ENCODE measurements around the gene ALDH1L2. TPM values are rescaled to one million over a fixed set of nuclear protein-coding genes. Genes with fewer than 3 reads are reported as not detected.

The ALDH1L2 gene
- polyA plus RNA-seq, 2 of the 4 experiments (the other 2 are of a cell fraction) = 2.4 to 28.1 TPM

DNA sequence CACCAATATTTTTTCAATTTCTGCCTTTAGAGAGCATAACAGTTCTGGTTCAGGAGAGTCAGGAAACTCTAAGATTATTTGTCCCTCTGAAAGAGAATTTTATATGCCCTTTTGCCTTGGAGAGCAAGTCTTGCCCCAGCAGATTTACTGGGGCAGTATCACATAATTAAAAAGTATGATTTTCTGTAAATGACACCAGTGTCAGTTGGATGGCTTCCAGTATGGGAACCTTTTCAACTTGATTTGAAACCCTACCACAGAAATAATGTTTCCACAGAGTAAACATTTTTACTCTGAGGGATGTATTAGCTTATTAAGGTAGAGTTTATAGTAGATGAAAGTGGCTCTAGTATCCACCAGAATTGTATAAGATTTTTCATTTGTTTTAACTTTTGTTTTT, 82.8 kb downstream of the ALDH1L2 start:
- ATAC-seq (no peak), DNase-seq (ENCODE audit: low read depth in 1 of 2, low spot score in 1 of 2) (no peak), FAIRE-seq (no peak)
- CTCF ChIA-PET = interaction anchor here (1.5 to 1.6 kb wide), 2 partner anchors 10 to 32 kb away, joined by 3 to 4 read pairs; no protein-coding TSS in a partner anchor
- POLR2A ChIA-PET = no interaction called here
- TF ChIP-seq FOXS1 (CRISPR knock-in tag; IDR thresholded peaks at IDR 0.05) = no peak
- H3K4me2 ChIP-seq = no peak overlapping the region
- no peak overlapping the region for H3K27ac ChIP-seq
- H3K4me3 ChIP-seq = no peak overlapping the region
- H3K4me1 ChIP-seq = no peaks in the 10 kb centered on the region
- H3K9me3 ChIP-seq = no peaks in the 10 kb centered on the region

- 96% methylated on average over 7 of the region's 7 CpGs for WGBS (ENCODE audit: missing lambda C conversion rate)
- Histone ChIP-seq H3K4me2 (no peak overlapping the region), H3K27ac (no peak overlapping the region), H3K4me1 (no peaks in the 10 kb centered on the region), H3K4me3 (no peak overlapping the region), H3K9me3 (no peaks in the 10 kb centered on the region)
- ChIA-PET CTCF (no interaction called here), POLR2A (no interaction called here)
- TF ChIP-seq MYC (IDR thresholded peaks at IDR 0.05; ENCODE audit: borderline replicate concordance, low read length) = no peak
- TF ChIP-seq HOXB13 (CRISPR knock-in tag; IDR thresholded peaks at IDR 0.05; ENCODE audit: low read depth) = no peak
- TF ChIP-seq SMC3 (IDR thresholded peaks at IDR 0.05) = no peak
- TF ChIP-seq, protein P1, sequence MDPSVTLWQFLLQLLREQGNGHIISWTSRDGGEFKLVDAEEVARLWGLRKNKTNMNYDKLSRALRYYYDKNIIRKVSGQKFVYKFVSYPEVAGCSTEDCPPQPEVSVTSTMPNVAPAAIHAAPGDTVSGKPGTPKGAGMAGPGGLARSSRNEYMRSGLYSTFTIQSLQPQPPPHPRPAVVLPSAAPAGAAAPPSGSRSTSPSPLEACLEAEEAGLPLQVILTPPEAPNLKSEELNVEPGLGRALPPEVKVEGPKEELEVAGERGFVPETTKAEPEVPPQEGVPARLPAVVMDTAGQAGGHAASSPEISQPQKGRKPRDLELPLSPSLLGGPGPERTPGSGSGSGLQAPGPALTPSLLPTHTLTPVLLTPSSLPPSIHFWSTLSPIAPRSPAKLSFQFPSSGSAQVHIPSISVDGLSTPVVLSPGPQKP (IDR thresholded peaks at IDR 0.05; ENCODE audit: low read depth, low read length) = no peak
- no peak for TF ChIP-seq ZC3H11A (IDR thresholded peaks at IDR 0.05)
- TF ChIP-seq JUNB (IDR thresholded peaks at IDR 0.05) = no peak
- no peak for TF ChIP-seq NFE2L2 (conservative IDR thresholded peaks at IDR 0.05; ENCODE audit: low read length)
- no peak for TF ChIP-seq CTCF (IDR thresholded peaks at IDR 0.05)
- no peak for TF ChIP-seq ZFP36 (IDR thresholded peaks at IDR 0.05; ENCODE audit: borderline replicate concordance, partially characterized antibody)
- no peak for TF ChIP-seq NR3C1 (IDR thresholded peaks at IDR 0.05)
- no peak for TF ChIP-seq HMGXB4 (CRISPR knock-in tag; IDR thresholded peaks at IDR 0.05; ENCODE audit: borderline replicate concordance)
- no peak for TF ChIP-seq E2F6 (IDR thresholded peaks at IDR 0.05; ENCODE audit: borderline replicate concordance, low read depth)
- FAIRE-seq = no peak
- no peak for DNase-seq (ENCODE audit: low read depth in 1 of 2, low spot score in 1 of 2)
- no peak for ATAC-seq
Measured at GRCh38 chr12:104999347-104999685, 84.9 kb downstream of the ALDH1L2 start.

GRCh38 chr12:104998423-104999346, 85.6 kb downstream of the ALDH1L2 start:
- Histone ChIP-seq H3K4me1 (no peaks in the 10 kb centered on the region), H3K4me2 (no peak overlapping the region), H3K4me3 (no peak overlapping the region), H3K27ac (no peak overlapping the region), H3K9me3 (no peaks in the 10 kb centered on the region)
- 86% methylated on average over 15 of the region's 15 CpGs for WGBS (ENCODE audit: missing lambda C conversion rate)
- ATAC-seq (no peak), DNase-seq (ENCODE audit: low read depth in 1 of 2, low spot score in 1 of 2) (no peak), FAIRE-seq (no peak)
- TF ChIP-seq FOSL2 (IDR thresholded peaks at IDR 0.05) (no peak), FOSL2 (CRISPR knock-in tag; IDR thresholded peaks at IDR 0.05) (no peak), SREBF2 (IDR thresholded peaks at IDR 0.05) (no peak), NR3C1 (IDR thresholded peaks at IDR 0.05) (no peak), PHF8 (IDR thresholded peaks at IDR 0.05; ENCODE audit: borderline replicate concordance, low read depth) (no peak)
- TF ChIP-seq, protein P2, sequence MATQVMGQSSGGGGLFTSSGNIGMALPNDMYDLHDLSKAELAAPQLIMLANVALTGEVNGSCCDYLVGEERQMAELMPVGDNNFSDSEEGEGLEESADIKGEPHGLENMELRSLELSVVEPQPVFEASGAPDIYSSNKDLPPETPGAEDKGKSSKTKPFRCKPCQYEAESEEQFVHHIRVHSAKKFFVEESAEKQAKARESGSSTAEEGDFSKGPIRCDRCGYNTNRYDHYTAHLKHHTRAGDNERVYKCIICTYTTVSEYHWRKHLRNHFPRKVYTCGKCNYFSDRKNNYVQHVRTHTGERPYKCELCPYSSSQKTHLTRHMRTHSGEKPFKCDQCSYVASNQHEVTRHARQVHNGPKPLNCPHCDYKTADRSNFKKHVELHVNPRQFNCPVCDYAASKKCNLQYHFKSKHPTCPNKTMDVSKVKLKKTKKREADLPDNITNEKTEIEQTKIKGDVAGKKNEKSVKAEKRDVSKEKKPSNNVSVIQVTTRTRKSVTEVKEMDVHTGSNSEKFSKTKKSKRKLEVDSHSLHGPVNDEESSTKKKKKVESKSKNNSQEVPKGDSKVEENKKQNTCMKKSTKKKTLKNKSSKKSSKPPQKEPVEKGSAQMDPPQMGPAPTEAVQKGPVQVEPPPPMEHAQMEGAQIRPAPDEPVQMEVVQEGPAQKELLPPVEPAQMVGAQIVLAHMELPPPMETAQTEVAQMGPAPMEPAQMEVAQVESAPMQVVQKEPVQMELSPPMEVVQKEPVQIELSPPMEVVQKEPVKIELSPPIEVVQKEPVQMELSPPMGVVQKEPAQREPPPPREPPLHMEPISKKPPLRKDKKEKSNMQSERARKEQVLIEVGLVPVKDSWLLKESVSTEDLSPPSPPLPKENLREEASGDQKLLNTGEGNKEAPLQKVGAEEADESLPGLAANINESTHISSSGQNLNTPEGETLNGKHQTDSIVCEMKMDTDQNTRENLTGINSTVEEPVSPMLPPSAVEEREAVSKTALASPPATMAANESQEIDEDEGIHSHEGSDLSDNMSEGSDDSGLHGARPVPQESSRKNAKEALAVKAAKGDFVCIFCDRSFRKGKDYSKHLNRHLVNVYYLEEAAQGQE (IDR thresholded peaks at IDR 0.05) = no peak
- ChIA-PET CTCF (no interaction called here), POLR2A (no interaction called here)
